Suprapubic skin (tissue), 4 donors: Measurements from ENCODE around the gene STAG2. TPM values are rescaled to one million over a fixed set of nuclear protein-coding genes. Genes with fewer than 3 reads are reported as not detected.
"Not testable (repeated sequence)": the region's sequence is repeated elsewhere in the genome, so short reads cannot be mapped to it uniquely, and the experiment has no call there.

Experiments
- DNase-seq, 2 donors: peaks; one replicate each; pipeline ENCODE4 v3.0.0-alpha.2; 2019; ENCODE audit warnings: low spot score in 2 of 2
- H3K27ac ChIP-seq: fragments of 200-600 bp; sonication (generic); one replicate; pipeline ENCODE4 v1.5.1; 2019
- H3K27me3 ChIP-seq: fragments of 200-600 bp; sonication (generic); one replicate; pipeline ENCODE4 v1.5.1; 2019
- H3K36me3 ChIP-seq: fragments of 200-600 bp; sonication (generic); one replicate; pipeline ENCODE4 v1.5.1; 2019
- H3K4me1 ChIP-seq: fragments of 200-600 bp; sonication (generic); one replicate; pipeline ENCODE4 v1.5.1; 2019
- H3K4me3 ChIP-seq: fragments of 200-600 bp; sonication (generic); one replicate; pipeline ENCODE4 v1.5.1; 2019; ENCODE audit warnings: mild to moderate bottlenecking
- H3K9me3 ChIP-seq: fragments of 200-600 bp; sonication (generic); one replicate; pipeline ENCODE4 v1.5.1; 2019
- EP300 ChIP-seq: sonication (generic); formaldehyde crosslinking; IDR thresholded peaks from one replicate; pipeline ENCODE4 v1.6.1; 2017; ENCODE audit warnings: antibody characterized with exemption
- POLR2A ChIP-seq, 2 donors: fragments of 450-650 bp; IDR thresholded peaks; one replicate each; pipeline ENCODE4 v1.6.1; 2017; ENCODE audit warnings: antibody characterized with exemption in 2 of 2, mild to moderate bottlenecking in 2 of 2, moderate library complexity in 2 of 2
- POLR2AphosphoS5 ChIP-seq, 3 donors: sonication (generic); formaldehyde crosslinking; IDR thresholded peaks; one replicate each; pipeline ENCODE4 v1.6.1; 2017; ENCODE audit warnings: antibody characterized with exemption in 3 of 3
- WGBS: methylation state at CpG from one replicate; pipeline ENCODE4 v1.1.5; 2018; 5-methylcytosine and 5-hydroxymethylcytosine counted together
- total RNA-seq, 4 donors: library from RNA; depleted of rRNA; stranded (reverse); fragments of >200 nt; gene quantifications; one replicate each; pipeline ENCODE4 v1.1.0, GENCODE V29; 2016
- TF ChIP-seq, protein P1 (sequence below), 2 donors: fragments of 200-600 bp in 1 of 2; fragments of 450-650 bp in 1 of 2; sonication (generic) in 1 of 2; IDR thresholded peaks; one replicate each; pipeline ENCODE4 v1.5.1; 2016 to 2019; ENCODE audit warnings: antibody characterized with exemption in 2 of 2, mild to moderate bottlenecking in 1 of 2, moderate library complexity in 1 of 2

The STAG2 gene
- total RNA-seq, 4 donors from 2014 or later = 40.0 to 68.2 (median 59.0) TPM

DNA sequence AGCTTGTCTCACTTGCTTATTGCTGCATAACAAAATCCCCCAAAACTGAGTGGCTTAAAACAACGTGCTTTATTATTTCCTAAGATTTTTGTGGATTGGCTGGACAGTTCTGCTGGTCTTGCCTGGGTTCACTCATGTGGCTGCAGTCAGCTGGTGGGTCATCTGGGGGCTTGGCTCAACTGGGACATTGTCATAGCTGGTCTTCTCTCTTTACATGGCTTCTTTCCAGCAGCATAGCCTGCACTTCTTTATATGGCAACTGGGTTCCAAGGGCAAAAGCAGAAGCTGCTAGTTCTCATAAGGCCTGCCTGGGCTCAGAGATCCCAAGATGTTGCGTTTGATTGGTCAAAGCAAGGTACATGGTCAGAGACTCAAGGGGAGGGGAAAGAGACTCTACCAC is 33.7 kb upstream of the STAG2 start:
- Histone ChIP-seq H3K27me3 (no peaks in the 10 kb centered on the region), H3K4me1 (no peaks in the 10 kb centered on the region), H3K9me3 (no peaks in the 10 kb centered on the region), H3K4me3 (no peak overlapping the region), H3K36me3 (no peaks in the 10 kb centered on the region), H3K27ac (no peak overlapping the region)
- WGBS = 71% methylated on average over 2 of the region's 2 CpGs
- TF ChIP-seq POLR2AphosphoS5 (IDR thresholded peaks at IDR 0.05) (no peak), EP300 (no peak), POLR2A (IDR thresholded peaks at IDR 0.05) (no peak)
- TF ChIP-seq, protein P1, sequence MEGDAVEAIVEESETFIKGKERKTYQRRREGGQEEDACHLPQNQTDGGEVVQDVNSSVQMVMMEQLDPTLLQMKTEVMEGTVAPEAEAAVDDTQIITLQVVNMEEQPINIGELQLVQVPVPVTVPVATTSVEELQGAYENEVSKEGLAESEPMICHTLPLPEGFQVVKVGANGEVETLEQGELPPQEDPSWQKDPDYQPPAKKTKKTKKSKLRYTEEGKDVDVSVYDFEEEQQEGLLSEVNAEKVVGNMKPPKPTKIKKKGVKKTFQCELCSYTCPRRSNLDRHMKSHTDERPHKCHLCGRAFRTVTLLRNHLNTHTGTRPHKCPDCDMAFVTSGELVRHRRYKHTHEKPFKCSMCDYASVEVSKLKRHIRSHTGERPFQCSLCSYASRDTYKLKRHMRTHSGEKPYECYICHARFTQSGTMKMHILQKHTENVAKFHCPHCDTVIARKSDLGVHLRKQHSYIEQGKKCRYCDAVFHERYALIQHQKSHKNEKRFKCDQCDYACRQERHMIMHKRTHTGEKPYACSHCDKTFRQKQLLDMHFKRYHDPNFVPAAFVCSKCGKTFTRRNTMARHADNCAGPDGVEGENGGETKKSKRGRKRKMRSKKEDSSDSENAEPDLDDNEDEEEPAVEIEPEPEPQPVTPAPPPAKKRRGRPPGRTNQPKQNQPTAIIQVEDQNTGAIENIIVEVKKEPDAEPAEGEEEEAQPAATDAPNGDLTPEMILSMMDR (IDR thresholded peaks at IDR 0.05) = no peak
- DNase-seq = no peak

DNA sequence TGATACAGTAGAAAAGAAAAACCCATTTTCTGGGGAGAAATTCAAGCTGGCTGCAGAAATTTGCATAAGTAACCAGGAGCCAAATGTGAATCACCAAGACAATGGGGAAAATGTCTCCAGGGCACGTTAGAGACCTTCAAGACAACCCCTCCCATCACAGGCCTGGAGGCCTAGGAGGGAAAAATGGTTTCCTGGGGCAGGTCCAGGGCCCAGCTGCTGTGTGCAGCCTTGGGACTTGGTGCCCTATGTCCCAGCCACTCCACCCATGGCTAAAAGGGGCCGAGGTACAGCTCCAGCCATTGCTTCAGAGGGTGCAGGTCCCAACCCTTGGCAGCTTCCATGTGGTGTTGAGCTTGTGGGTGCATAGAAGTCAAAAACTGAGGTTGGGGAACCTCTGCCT is 29.5 kb upstream of the STAG2 start:
- H3K9me3 ChIP-seq, H3K4me3 ChIP-seq, H3K27ac ChIP-seq, H3K36me3 ChIP-seq, H3K4me1 ChIP-seq, H3K27me3 ChIP-seq, DNase-seq: not testable (repeated sequence)
- WGBS = 59% methylated on average over 2 of the region's 2 CpGs

DNA sequence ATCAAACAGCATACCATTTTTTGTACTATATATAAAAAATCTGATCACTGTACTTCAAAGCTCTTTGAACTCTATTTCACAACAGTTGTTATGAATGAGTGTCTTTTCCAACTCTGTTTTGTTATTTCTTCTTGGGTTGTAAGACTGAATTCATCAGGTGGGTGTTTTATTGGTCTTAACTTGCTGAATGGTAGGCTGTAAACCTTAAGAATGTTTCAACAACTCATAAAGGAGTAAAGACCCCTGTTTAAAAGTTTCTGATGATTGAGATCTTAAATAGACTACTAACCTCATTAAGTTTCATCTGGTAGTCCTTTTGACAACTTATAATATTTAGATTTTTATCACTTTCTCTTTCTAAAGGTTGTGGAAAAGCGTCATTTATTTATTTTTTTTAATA is 18.4 kb upstream of the STAG2 start:
- 42% methylated on average over 1 of the region's 1 CpG for WGBS
- Histone ChIP-seq H3K27me3 (no peaks in the 10 kb centered on the region), H3K36me3 (no peaks in the 10 kb centered on the region), H3K4me1 (no peaks in the 10 kb centered on the region), H3K9me3 (no peaks in the 10 kb centered on the region), H3K4me3 (no peak overlapping the region), H3K27ac (no peak overlapping the region)
- no peak for TF ChIP-seq POLR2AphosphoS5 (IDR thresholded peaks at IDR 0.05)
- TF ChIP-seq, protein P1 (IDR thresholded peaks at IDR 0.05) = no peak
- no peak for TF ChIP-seq POLR2A (IDR thresholded peaks at IDR 0.05)
- TF ChIP-seq EP300 = no peak
- no peak for DNase-seq

DNA sequence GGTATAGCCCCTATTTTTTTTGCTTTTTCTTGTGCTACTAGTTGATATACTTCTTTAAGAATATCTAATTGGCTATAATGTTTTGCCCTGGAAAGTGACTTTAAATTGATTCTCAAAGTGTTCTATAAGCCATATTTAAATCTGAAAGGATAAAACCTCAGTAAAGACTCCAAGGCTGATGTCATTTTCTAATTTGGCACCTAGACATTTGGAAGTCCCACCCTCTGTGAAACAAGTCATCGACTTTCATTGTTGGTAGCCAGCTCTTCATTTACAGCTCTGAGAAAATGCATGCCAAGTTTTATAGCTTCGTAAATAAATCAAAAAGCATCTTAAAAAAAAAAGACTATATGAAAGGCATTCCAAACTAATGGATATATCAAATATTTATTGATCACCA is 18.0 kb upstream of the STAG2 start:
- 31% methylated on average over 2 of the region's 2 CpGs for WGBS
- no peaks in the 10 kb centered on the region for H3K9me3 ChIP-seq

DNA sequence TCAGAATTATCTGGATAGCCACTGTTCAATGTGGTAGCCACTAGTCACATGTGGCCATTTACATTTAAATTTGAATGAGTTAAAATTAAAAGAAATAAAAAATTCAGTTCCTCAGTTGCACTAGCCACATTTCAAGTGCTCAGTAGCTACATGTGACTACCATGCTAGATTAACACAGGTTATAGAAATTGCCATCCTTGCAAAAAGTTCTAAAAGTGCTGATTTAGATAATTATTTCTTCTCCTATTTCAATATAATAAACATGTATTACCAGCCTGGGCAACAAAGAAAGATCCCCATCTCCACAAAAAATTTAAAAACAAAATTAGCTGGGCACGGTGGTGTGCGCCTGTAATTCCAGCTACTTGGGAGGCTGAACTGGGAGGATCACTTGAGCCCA is 11.7 kb upstream of the STAG2 start:
- H3K36me3 ChIP-seq = no peaks in the 10 kb centered on the region
- H3K4me3 ChIP-seq = no peak overlapping the region
- WGBS = 94% methylated on average over 2 of the region's 2 CpGs
- H3K4me1 ChIP-seq = no peaks in the 10 kb centered on the region
- no peaks in the 10 kb centered on the region for H3K9me3 ChIP-seq
- no peak for TF ChIP-seq EP300
- DNase-seq = no peak
- no peaks in the 10 kb centered on the region for H3K27me3 ChIP-seq
- H3K27ac ChIP-seq = no peak overlapping the region

More for the DNA sequence above, 18.0 kb upstream of the STAG2 start:
- Histone ChIP-seq H3K27ac (no peak overlapping the region), H3K27me3 (no peaks in the 10 kb centered on the region), H3K36me3 (no peaks in the 10 kb centered on the region), H3K4me1 (no peaks in the 10 kb centered on the region), H3K4me3 (no peak overlapping the region)
- TF ChIP-seq POLR2AphosphoS5 (IDR thresholded peaks at IDR 0.05) (no peak), EP300 (no peak), POLR2A (IDR thresholded peaks at IDR 0.05) (no peak)
- TF ChIP-seq, protein P1 (IDR thresholded peaks at IDR 0.05) = no peak
- no peak for DNase-seq

DNA sequence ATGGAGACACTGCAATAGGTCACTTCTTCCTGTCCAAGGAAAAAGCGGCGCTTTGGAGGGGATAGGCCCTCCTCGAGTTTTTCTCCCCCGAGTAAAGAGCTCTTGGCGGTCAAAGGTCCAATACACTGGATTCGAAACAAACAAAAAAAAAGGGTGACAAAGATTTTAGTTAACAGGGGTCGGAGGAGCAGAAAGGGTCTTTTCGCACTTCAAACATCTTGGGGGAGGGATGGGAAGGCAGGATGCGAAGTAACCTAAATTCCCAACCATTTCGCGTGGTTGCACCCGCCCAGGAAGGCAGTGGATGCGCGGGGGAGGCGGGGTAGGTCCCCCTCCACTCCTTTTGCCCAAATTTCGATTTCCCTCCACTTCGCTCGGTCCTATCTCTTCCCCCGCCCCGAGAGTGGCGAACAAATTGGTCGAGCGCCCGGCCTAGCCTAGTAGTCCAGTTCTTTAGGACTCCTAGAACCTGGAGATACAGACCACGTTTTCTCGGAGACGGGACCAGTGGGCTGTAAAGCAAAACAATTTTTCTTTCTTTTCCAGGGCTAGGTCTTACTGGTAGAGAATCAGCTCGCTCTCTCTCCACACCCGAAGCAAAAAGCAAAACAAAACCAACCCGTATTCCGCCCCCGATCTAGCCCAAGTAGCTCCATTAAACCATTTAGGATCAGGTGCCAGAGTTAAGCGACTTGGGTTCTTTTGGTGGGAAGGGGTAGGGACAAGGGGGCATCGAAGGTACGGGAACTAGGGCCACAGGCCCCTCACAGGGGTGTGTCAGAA is 2.0 kb upstream of the STAG2 start:
- Histone ChIP-seq H3K4me3 (peak overlapping the region; percentile 80), H3K27me3 (no peaks in the 10 kb centered on the region), H3K9me3 (no peaks in the 10 kb centered on the region), H3K4me1 (peaks cover 7% of the 10 kb centered on the region), H3K36me3 (no peaks in the 10 kb centered on the region), H3K27ac (peak overlapping the region; percentile 98)
- WGBS = 41% methylated on average over 35 of the region's 35 CpGs
- peak in 1 of 2 donors; percentile 78 for DNase-seq
- no peak for TF ChIP-seq EP300
- TF ChIP-seq, protein P1 (IDR thresholded peaks at IDR 0.05) = no peak
- no peak for TF ChIP-seq POLR2AphosphoS5 (IDR thresholded peaks at IDR 0.05)
- no peak for TF ChIP-seq POLR2A (IDR thresholded peaks at IDR 0.05)
